HepG2 (cell line): ENCODE measurements around the gene CPSF4. TPM values are rescaled to one million over a fixed set of nuclear protein-coding genes. Genes with fewer than 3 reads are reported as not detected.

Experiments used
- ARID4A ChIP-seq: sonication (generic); formaldehyde crosslinking; IDR thresholded peaks from 2 replicates; pipeline ENCODE4 v1.5.0; 2020; ENCODE audit warnings: mild to moderate bottlenecking, missing genetic modification reagents, borderline replicate concordance
- CBX2 ChIP-seq, 2 experiments: fragments of 200-600 bp in 1 of 2; sonication (generic); formaldehyde crosslinking in 1 of 2; IDR thresholded peaks; 2 replicates each; pipeline versions ENCODE4 v1.7.0 to v1.8.1; 2018 to 2022; ENCODE audit warnings: low read depth in 2 of 2, low read length in 1 of 2, mild to moderate bottlenecking in 1 of 2, missing genetic modification reagents in 1 of 2
- CHD2 ChIP-seq: IDR thresholded peaks from 2 replicates; pipeline ENCODE4 v1.6.1; 2011; ENCODE audit warnings: low read depth, low read length, improper control_type of control experiment
- FOXO1 ChIP-seq: sonication (generic); formaldehyde crosslinking; IDR thresholded peaks from 2 replicates; pipeline ENCODE4 v1.4.0; 2020; ENCODE audit warnings: missing genetic modification reagents
- GMEB1 ChIP-seq: sonication (generic); formaldehyde crosslinking; IDR thresholded peaks from 2 replicates; pipeline ENCODE4 v1.5.1; 2020; ENCODE audit warnings: missing genetic modification reagents, mild to moderate bottlenecking, borderline replicate concordance
- HBP1 ChIP-seq: IDR thresholded peaks from 2 replicates; pipeline ENCODE4 v1.6.1; 2016; ENCODE audit warnings: low read depth, control low read depth
- PHF21A ChIP-seq: sonication (generic); formaldehyde crosslinking; IDR thresholded peaks from 2 replicates; pipeline ENCODE4 v1.5.0; 2020; ENCODE audit warnings: mild to moderate bottlenecking, missing genetic modification reagents
- RFX1 ChIP-seq: fragments of 450-650 bp; IDR thresholded peaks from 2 replicates; pipeline ENCODE4 v1.6.1; 2017
- TFDP1 ChIP-seq: IDR thresholded peaks from 2 replicates; pipeline ENCODE4 v1.6.1; 2016; ENCODE audit warnings: missing compliant biosample characterization, missing genetic modification reagents, borderline replicate concordance
- ZBTB2 ChIP-seq: sonication (generic); formaldehyde crosslinking; IDR thresholded peaks from 2 replicates; pipeline ENCODE4 v1.8.0; 2022; ENCODE audit warnings: low read depth, missing genetic modification reagents
- ZBTB39 ChIP-seq: sonication (generic); formaldehyde crosslinking; IDR thresholded peaks from 2 replicates; pipeline ENCODE4 v1.5.0; 2020; ENCODE audit warnings: missing genetic modification reagents
- ZNF17 ChIP-seq: sonication (generic); formaldehyde crosslinking; IDR thresholded peaks from 2 replicates; pipeline ENCODE4 v1.5.0; 2020; ENCODE audit warnings: mild to moderate bottlenecking, missing genetic modification reagents
- ZNF225 ChIP-seq: sonication (generic); formaldehyde crosslinking; IDR thresholded peaks from 2 replicates; pipeline ENCODE4 v1.4.0; 2020; ENCODE audit warnings: mild to moderate bottlenecking, missing genetic modification reagents
- ZNF782 ChIP-seq: sonication (generic); formaldehyde crosslinking; IDR thresholded peaks from 2 replicates; pipeline ENCODE4 v1.4.0; 2020; ENCODE audit warnings: missing genetic modification reagents, mild to moderate bottlenecking, borderline replicate concordance
- ZSCAN12 ChIP-seq: sonication (generic); formaldehyde crosslinking; IDR thresholded peaks from 2 replicates; pipeline ENCODE4 v1.9.0; 2021; ENCODE audit warnings: mild to moderate bottlenecking, missing genetic modification reagents
- polyA plus RNA-seq, 8 experiments: library from polyadenylated mRNA; depleted of rRNA in 3 of 8; stranded (reverse) in 7 of 8; unstranded in 1 of 8; fragments of >200 nt; fragmentation: Illumina TruSeq in 4 of 8; extraction: Trizol in 4 of 8; gene quantifications; 2 replicates each; pipeline versions ENCODE4 v1.2.1 to v1.2.3, GENCODE V29; 2011 to 2016; ENCODE audit warnings: low read depth in 4 of 8, missing spikeins in 1 of 8, mixed read lengths in 1 of 8; ENCODE audit not compliant: insufficient read depth in 1 of 8
- total RNA-seq, 5 experiments: library from RNA; depleted of rRNA; stranded (reverse); fragments of >200 nt; fragmentation: Illumina TruSeq; extraction: Trizol; gene quantifications; 2 replicates each; pipeline ENCODE4 v1.2.3, GENCODE V29; 2016; ENCODE audit warnings: low read depth in 1 of 5

Gene CPSF4
- total and polyA plus RNA-seq, 2 of the 13 experiments (the other 11 are each of a cell fraction or from before 2014, with no cell fraction given): 34.1 to 49.6 TPM

- TF ChIP-seq ARID4A (CRISPR knock-in tag) (peak; percentile 91; the same call in 1 of the 2 replicates), PHF21A (CRISPR knock-in tag) (peak; percentile 68; the same call in 1 of the 2 replicates), ZNF225 (0 out of 2 replicates have a peak, but pooled peaks have one; percentile 6), ZNF782 (no peak; the same call in 1 of the 2 replicates), ZSCAN12 (CRISPR knock-in tag) (peak; percentile 69; the same call in 1 of the 2 replicates), HBP1 (CRISPR knock-in tag) (no peak), TFDP1 (CRISPR knock-in tag) (peak; percentile 29; the same call in 1 of the 2 replicates), CBX2 (IDR thresholded peaks at IDR 0.05; ENCODE audit: low read depth, low read length) (no peak), CBX2 (CRISPR knock-in tag; IDR thresholded peaks at IDR 0.05; ENCODE audit: low read depth) (no peak), GMEB1 (CRISPR knock-in tag) (peak; percentile 87; the same call in 1 of the 2 replicates), ZNF17 (no peak), RFX1 (peak; percentile 77), CHD2 (peak; percentile 55; the same call in 1 of the 2 replicates), ZBTB2 (peak; percentile 89), FOXO1 (peak; percentile 30; the same call in 1 of the 2 replicates), ZBTB39 (CRISPR knock-in tag) (no peak; the same call in 1 of the 2 replicates)
Observed at GRCh38 chr7:99408379-99409191, 30.2 kb upstream of the CPSF4 start, which contains the start of the genes BUD31 and PDAP1 (continued).
